GM12878 (cell line): ENCODE results near the gene SRGAP1.

ENCODE experiments used
- CBX5 ChIP-seq: sonication (generic); IDR thresholded peaks from 2 replicates; pipeline ENCODE4 v1.6.1; 2016; ENCODE audit warnings: low read depth, moderate library complexity, mild to moderate bottlenecking, inconsistent platforms
- CREB1 ChIP-seq: IDR thresholded peaks from 2 replicates; pipeline ENCODE4 v1.6.1; 2012; ENCODE audit warnings: low read depth, mild to moderate bottlenecking, inconsistent platforms
- HCFC1 ChIP-seq: fragments of 150-350 bp; IDR thresholded peaks from 2 replicates; pipeline ENCODE4 v1.6.1; 2014; ENCODE audit warnings: low read length
- RAD21 ChIP-seq: IDR thresholded peaks from 2 replicates; pipeline ENCODE4 v1.6.1; 2011; ENCODE audit warnings: mild to moderate bottlenecking, low read depth, low read length, moderate library complexity; ENCODE audit not compliant: insufficient read depth
- RELA ChIP-seq: fragments of 450-650 bp; IDR thresholded peaks from 2 replicates; pipeline ENCODE4 v1.8.0; 2014; ENCODE audit warnings: borderline replicate concordance; ENCODE audit not compliant: partially characterized antibody
- SMARCA5 ChIP-seq: fragments of 450-650 bp; IDR thresholded peaks from 2 replicates; pipeline ENCODE4 v1.6.1; 2017; ENCODE audit warnings: mild to moderate bottlenecking
- ZBED1 ChIP-seq: IDR thresholded peaks from 2 replicates; pipeline ENCODE4 v1.6.1; 2016; ENCODE audit warnings: borderline replicate concordance
- ZNF274 ChIP-seq: IDR thresholded peaks from one replicate; pipeline ENCODE4 v1.8.0; 2011; ENCODE audit not compliant: insufficient read length, insufficient read depth
- TF ChIP-seq, protein P1 (sequence below): IDR thresholded peaks from 2 replicates; pipeline ENCODE4 v1.6.1; 2011; ENCODE audit warnings: borderline replicate concordance, low read depth, mild to moderate bottlenecking, moderate library complexity, low read length; ENCODE audit not compliant: insufficient read depth, poor library complexity, severe bottlenecking
- TF ChIP-seq, protein P2 (sequence below), 3 experiments: IDR thresholded peaks in 2 of 3; conservative IDR thresholded peaks in 1 of 3; 2 replicates each; pipeline ENCODE4 v1.5.1; 2011; ENCODE audit warnings: low read depth in 3 of 3, low read length in 3 of 3, mild to moderate bottlenecking in 3 of 3, control low read depth in 2 of 3, moderate library complexity in 2 of 3, inconsistent platforms in 1 of 3, mixed read lengths in 1 of 3; ENCODE audit not compliant: control insufficient read depth in 2 of 3, insufficient read depth in 1 of 3; ENCODE audit errors: extremely low read depth in 1 of 3
- TF ChIP-seq, protein P3 (sequence below): fragments of 150-350 bp; IDR thresholded peaks from 2 replicates; pipeline ENCODE4 v1.6.1; 2016; ENCODE audit warnings: low read depth, low read length
- TF ChIP-seq, protein P4 (sequence below): IDR thresholded peaks from 2 replicates; pipeline ENCODE4 v1.6.1; 2011; ENCODE audit warnings: mild to moderate bottlenecking, low read depth, low read length, moderate library complexity; ENCODE audit not compliant: insufficient replicate concordance

DNA sequence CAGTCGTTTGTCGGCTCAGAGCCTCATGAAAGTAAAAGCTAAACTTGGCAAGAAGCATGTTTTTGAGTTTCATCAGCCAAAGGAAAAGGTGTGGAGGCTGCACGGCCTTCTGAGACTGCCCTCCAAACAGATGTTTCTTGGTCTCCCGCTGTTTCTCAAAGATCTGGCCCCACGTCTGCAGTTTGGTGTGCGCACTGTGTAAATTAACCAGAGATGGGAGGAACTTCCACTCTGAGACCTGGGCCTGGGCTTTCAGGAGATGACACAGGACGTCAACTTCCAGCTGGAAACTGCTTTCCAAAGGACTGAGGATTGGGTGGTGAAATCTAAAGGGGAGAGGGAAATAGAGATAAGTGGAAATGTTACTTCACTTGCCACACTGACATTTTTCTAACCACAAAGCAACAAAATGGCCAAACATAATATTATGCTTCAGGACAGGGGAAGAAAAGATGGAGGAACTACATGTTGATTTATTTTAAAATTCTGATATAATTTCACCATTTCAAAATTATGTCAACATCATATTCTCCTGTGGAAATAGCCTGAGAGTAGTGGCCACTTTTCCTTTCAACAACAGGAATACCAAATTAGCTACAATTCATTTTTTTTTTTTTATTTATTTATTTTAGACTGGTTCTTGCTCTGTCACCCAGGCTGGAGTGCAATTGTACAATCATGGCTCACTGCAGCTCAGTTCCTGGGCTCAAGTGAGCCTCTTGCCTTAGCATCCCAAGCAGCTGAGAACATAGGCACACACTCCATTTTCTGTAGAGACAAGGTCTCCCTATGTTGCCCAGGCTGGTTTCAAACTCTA, 350.0 kb downstream of the SRGAP1 start:
- TF ChIP-seq RAD21 = no peak
- TF ChIP-seq, protein P1, sequence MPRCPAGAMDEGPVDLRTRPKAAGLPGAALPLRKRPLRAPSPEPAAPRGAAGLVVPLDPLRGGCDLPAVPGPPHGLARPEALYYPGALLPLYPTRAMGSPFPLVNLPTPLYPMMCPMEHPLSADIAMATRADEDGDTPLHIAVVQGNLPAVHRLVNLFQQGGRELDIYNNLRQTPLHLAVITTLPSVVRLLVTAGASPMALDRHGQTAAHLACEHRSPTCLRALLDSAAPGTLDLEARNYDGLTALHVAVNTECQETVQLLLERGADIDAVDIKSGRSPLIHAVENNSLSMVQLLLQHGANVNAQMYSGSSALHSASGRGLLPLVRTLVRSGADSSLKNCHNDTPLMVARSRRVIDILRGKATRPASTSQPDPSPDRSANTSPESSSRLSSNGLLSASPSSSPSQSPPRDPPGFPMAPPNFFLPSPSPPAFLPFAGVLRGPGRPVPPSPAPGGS = no peak
- TF ChIP-seq, protein P2, sequence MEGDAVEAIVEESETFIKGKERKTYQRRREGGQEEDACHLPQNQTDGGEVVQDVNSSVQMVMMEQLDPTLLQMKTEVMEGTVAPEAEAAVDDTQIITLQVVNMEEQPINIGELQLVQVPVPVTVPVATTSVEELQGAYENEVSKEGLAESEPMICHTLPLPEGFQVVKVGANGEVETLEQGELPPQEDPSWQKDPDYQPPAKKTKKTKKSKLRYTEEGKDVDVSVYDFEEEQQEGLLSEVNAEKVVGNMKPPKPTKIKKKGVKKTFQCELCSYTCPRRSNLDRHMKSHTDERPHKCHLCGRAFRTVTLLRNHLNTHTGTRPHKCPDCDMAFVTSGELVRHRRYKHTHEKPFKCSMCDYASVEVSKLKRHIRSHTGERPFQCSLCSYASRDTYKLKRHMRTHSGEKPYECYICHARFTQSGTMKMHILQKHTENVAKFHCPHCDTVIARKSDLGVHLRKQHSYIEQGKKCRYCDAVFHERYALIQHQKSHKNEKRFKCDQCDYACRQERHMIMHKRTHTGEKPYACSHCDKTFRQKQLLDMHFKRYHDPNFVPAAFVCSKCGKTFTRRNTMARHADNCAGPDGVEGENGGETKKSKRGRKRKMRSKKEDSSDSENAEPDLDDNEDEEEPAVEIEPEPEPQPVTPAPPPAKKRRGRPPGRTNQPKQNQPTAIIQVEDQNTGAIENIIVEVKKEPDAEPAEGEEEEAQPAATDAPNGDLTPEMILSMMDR (IDR thresholded peaks at IDR 0.05 in 2 of 3, conservative IDR thresholded peaks at IDR 0.05 in 1 of 3; ENCODE audit: control insufficient read depth in 2 of 3, extremely low read depth in 1 of 3, insufficient read depth in 1 of 3, low read depth in 3 of 3, low read length in 3 of 3) = no peak
- TF ChIP-seq CBX5 = no peak
- no peak for TF ChIP-seq CREB1
- TF ChIP-seq ZBED1 = no peak
- TF ChIP-seq SMARCA5 = no peak
- TF ChIP-seq, protein P3, sequence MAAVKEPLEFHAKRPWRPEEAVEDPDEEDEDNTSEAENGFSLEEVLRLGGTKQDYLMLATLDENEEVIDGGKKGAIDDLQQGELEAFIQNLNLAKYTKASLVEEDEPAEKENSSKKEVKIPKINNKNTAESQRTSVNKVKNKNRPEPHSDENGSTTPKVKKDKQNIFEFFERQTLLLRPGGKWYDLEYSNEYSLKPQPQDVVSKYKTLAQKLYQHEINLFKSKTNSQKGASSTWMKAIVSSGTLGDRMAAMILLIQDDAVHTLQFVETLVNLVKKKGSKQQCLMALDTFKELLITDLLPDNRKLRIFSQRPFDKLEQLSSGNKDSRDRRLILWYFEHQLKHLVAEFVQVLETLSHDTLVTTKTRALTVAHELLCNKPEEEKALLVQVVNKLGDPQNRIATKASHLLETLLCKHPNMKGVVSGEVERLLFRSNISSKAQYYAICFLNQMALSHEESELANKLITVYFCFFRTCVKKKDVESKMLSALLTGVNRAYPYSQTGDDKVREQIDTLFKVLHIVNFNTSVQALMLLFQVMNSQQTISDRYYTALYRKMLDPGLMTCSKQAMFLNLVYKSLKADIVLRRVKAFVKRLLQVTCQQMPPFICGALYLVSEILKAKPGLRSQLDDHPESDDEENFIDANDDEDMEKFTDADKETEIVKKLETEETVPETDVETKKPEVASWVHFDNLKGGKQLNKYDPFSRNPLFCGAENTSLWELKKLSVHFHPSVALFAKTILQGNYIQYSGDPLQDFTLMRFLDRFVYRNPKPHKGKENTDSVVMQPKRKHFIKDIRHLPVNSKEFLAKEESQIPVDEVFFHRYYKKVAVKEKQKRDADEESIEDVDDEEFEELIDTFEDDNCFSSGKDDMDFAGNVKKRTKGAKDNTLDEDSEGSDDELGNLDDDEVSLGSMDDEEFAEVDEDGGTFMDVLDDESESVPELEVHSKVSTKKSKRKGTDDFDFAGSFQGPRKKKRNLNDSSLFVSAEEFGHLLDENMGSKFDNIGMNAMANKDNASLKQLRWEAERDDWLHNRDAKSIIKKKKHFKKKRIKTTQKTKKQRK = no peak
- TF ChIP-seq, protein P4, sequence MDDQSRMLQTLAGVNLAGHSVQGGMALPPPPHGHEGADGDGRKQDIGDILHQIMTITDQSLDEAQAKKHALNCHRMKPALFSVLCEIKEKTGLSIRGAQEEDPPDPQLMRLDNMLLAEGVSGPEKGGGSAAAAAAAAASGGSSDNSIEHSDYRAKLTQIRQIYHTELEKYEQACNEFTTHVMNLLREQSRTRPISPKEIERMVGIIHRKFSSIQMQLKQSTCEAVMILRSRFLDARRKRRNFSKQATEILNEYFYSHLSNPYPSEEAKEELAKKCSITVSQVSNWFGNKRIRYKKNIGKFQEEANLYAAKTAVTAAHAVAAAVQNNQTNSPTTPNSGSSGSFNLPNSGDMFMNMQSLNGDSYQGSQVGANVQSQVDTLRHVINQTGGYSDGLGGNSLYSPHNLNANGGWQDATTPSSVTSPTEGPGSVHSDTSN = no peak
- no peak for TF ChIP-seq HCFC1
- no peak for TF ChIP-seq ZNF274
- no peak for TF ChIP-seq RELA
